ENCODE measurements around the gene KLLN.
A peak's percentile ranks its signal among the peaks of the same experiment; 100 is the strongest.
"Not testable (repeated sequence)": the region's sequence is repeated elsewhere in the genome, so short reads cannot be mapped to it uniquely, and the experiment has no call there.

The KLLN gene, protein sequence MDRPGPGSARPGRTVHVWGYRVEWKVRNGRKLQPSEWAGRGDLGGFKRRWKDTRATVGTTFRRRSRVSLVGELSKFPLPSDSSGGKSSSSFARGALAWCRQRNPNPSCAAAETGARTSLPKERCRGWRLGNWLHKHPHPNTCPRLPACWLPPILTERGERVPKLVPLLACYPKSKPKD

DNA sequence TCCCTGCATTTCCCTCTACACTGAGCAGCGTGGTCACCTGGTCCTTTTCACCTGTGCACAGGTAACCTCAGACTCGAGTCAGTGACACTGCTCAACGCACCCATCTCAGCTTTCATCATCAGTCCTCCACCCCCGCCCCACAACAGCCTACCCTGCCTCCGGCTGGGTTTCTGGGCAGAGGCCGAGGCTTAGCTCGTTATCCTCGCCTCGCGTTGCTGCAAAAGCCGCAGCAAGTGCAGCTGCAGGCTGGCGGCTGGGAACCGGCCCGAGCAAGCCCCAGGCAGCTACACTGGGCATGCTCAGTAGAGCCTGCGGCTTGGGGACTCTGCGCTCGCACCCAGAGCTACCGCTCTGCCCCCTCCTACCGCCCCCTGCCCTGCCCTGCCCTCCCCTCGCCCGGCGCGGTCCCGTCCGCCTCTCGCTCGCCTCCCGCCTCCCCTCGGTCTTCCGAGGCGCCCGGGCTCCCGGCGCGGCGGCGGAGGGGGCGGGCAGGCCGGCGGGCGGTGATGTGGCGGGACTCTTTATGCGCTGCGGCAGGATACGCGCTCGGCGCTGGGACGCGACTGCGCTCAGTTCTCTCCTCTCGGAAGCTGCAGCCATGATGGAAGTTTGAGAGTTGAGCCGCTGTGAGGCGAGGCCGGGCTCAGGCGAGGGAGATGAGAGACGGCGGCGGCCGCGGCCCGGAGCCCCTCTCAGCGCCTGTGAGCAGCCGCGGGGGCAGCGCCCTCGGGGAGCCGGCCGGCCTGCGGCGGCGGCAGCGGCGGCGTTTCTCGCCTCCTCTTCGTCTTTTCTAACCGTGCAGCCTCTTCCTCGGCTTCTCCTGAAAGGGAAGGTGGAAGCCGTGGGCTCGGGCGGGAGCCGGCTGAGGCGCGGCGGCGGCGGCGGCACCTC lies at the start of gene KLLN, which contains the start of gene PTEN:
Gene KLLN, minus strand, starts transcription at position 481 of the 891 bp plus-strand sequence. CDS start 1,046 bp downstream, outside the sequence.
Gene PTEN, plus strand, starts transcription at position 573 of the 891 bp plus-strand sequence. CDS start 845 bp downstream, outside the sequence.
- no peaks in the 10 kb centered on the region for H3K36me3 ChIP-seq (ENCODE audit: control insufficient read depth in 2 of 2, insufficient read depth in 2 of 2, low read length in 2 of 2)
- H3K4me3 ChIP-seq (ENCODE audit: low read length in 2 of 2) = peak within 1 kb of the TSS; percentile 93 to 97
- peak within 1 kb of the TSS; percentile 84 for H3K27ac ChIP-seq (ENCODE audit: low read length)
- H3K9ac ChIP-seq (ENCODE audit: low read length in 2 of 2) = peak within 1 kb of the TSS; percentile 73 to 83
- no peaks in the 10 kb centered on the region for H3K9me3 ChIP-seq (ENCODE audit: control insufficient read depth in 2 of 2, low read length in 2 of 2)
- H3K4me1 ChIP-seq (ENCODE audit: control insufficient read depth, insufficient read depth, low read length) = peaks cover 10% of the 10 kb centered on the region
- no peaks in the 10 kb centered on the region for H3K27me3 ChIP-seq (ENCODE audit: control insufficient read depth in 1 of 2, insufficient read depth in 2 of 2, low read length in 2 of 2)

DNA sequence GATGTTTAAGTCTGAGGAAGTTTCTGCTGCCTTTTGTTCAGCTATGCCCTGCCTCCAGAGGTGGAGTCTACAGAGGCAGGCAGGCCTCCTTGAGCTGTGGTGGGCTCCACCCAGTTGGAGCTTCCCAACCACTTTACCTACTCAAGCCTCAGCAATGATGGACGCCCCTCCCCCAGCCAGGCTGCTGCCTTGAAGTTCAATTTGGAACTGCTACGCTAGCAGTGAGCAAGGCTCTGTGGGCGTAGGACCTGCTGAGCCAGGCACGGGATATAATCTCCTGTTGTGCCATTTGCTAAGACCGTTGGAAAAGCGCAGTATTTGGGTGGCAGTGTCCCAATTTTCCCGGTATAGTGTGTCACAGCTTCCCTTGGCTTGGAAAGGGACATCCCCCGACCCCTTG lies 40.1 kb upstream of the KLLN start:
- H3K4me1 ChIP-seq (ENCODE audit: control insufficient read depth, insufficient read depth, low read length); H3K4me3 ChIP-seq (ENCODE audit: low read length in 2 of 2); H3K9ac ChIP-seq (ENCODE audit: low read length in 2 of 2); H3K27me3 ChIP-seq (ENCODE audit: control insufficient read depth in 1 of 2, insufficient read depth in 2 of 2, low read length in 2 of 2); H3K27ac ChIP-seq (ENCODE audit: low read length); H3K9me3 ChIP-seq (ENCODE audit: control insufficient read depth in 2 of 2, low read length in 2 of 2); H3K36me3 ChIP-seq (ENCODE audit: control insufficient read depth in 2 of 2, insufficient read depth in 2 of 2, low read length in 2 of 2): not testable (repeated sequence)

DNA sequence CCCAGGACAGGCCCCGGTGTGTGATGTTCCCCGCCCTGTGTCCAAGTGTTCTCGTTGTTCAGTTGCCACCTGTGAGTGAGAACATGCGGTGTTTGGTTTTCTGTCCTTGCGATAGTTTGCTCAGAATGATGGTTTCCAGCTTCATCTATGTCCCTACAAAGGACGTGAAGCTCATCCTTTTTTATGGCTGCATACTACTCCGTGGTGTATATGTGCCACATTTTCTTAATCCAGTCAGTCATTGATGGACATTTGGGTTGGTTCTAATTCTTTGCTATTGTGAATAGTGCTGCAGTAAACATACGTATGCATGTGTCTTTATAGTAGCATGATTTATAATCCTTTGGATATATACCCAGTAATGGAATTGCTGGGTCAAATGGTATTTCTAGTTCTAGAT lies 34.6 kb upstream of the KLLN start:
- not testable (repeated sequence) for H3K9ac ChIP-seq (ENCODE audit: low read length in 2 of 2); H3K36me3 ChIP-seq (ENCODE audit: control insufficient read depth in 2 of 2, insufficient read depth in 2 of 2, low read length in 2 of 2); H3K27me3 ChIP-seq (ENCODE audit: control insufficient read depth in 1 of 2, insufficient read depth in 2 of 2, low read length in 2 of 2); H3K27ac ChIP-seq (ENCODE audit: low read length); H3K4me3 ChIP-seq (ENCODE audit: low read length in 2 of 2); H3K4me1 ChIP-seq (ENCODE audit: control insufficient read depth, insufficient read depth, low read length); H3K9me3 ChIP-seq (ENCODE audit: control insufficient read depth in 2 of 2, low read length in 2 of 2)

DNA sequence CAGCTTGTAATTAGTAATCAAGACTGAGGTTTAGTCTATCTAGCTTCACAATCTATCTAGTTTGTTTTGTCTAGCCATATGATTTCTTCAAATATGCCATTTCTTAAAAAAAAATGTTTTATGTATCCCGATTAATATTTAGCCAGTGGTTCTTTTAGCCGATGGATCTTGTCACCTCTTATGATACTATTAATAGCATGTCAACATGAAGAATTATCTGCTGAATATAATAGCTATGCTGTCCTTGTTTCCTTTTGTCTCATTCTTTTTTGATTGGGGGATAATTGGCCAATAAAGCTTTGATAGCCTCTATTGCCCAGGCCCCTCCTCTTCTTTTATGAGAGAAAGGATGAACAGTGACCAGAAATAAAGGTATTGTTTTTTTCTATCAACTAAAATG lies 32.9 kb upstream of the KLLN start:
- H3K27ac ChIP-seq (ENCODE audit: low read length) = no peak overlapping the region

DNA sequence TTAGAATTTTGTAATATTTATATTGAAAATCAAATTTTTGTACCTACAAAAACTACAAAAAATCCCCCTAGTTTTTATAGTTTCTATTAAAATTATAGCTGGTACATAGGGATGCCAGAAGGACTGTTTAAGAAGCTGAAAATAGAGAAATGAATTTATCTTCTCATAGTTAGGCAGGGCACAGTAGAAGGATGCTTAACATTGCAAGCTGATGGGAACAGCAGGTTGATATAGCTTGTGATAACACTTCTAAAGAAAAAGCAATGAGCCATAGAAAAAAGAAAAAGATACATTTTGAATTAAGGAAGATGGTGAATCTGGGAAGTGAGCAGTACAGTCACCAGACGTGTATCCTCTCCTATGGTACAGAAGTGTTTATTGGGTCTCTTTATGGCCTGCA lies 32.1 kb upstream of the KLLN start:
- Histone ChIP-seq H3K4me3 (ENCODE audit: low read length in 2 of 2) (no peak overlapping the region), H3K4me1 (ENCODE audit: control insufficient read depth, insufficient read depth, low read length) (no peaks in the 10 kb centered on the region), H3K27ac (ENCODE audit: low read length) (no peak overlapping the region), H3K27me3 (ENCODE audit: control insufficient read depth in 1 of 2, insufficient read depth in 2 of 2, low read length in 2 of 2) (no peaks in the 10 kb centered on the region), H3K36me3 (ENCODE audit: control insufficient read depth in 2 of 2, insufficient read depth in 2 of 2, low read length in 2 of 2) (no peaks in the 10 kb centered on the region), H3K9ac (ENCODE audit: low read length in 2 of 2) (no peak overlapping the region), H3K9me3 (ENCODE audit: control insufficient read depth in 2 of 2, low read length in 2 of 2) (no peaks in the 10 kb centered on the region)

More for the DNA sequence above, 32.9 kb upstream of the KLLN start:
- H3K27me3 ChIP-seq (ENCODE audit: control insufficient read depth in 1 of 2, insufficient read depth in 2 of 2, low read length in 2 of 2) = no peaks in the 10 kb centered on the region
- H3K4me3 ChIP-seq (ENCODE audit: low read length in 2 of 2) = no peak overlapping the region
- H3K9me3 ChIP-seq (ENCODE audit: control insufficient read depth in 2 of 2, low read length in 2 of 2) = no peaks in the 10 kb centered on the region
- H3K4me1 ChIP-seq (ENCODE audit: control insufficient read depth, insufficient read depth, low read length) = no peaks in the 10 kb centered on the region
- no peak overlapping the region for H3K9ac ChIP-seq (ENCODE audit: low read length in 2 of 2)
- H3K36me3 ChIP-seq (ENCODE audit: control insufficient read depth in 2 of 2, insufficient read depth in 2 of 2, low read length in 2 of 2) = no peaks in the 10 kb centered on the region

DNA sequence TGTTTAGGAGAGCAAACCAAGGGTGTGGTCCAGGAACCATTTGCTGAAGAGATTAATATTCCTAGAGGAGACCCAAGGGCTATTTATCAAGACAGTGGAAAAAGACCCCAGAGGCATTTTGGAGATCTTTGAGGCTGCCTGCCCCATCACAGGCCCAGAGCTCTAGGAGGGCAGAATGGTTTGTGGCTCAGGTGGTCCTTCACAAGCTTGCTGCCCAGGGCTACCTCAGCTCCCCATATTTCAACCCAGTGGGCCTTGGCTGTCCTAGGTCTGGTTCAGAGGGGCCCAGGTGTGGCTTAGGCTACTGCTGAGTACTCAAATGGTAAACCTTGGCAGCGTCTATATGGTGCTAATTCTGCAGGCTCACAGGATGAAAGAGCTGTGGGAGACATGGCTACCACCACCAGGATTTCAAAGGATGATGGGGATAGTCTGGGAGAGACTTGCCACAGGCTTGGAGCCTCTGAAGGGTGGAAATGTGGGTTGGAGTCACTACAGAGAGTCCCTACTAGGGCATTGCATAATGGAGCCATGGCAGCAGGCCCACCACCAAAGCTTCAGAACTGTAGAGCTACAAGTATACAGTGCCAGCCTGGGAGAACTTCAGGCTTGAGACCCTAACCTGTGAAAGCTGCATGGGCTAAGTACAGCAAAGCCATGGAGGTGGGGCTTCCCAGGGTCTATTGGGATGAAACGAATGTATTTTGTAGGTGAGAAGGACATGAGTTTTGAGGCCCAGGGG lies 24.4 kb upstream of the KLLN start:
- no peak overlapping the region for H3K27ac ChIP-seq (ENCODE audit: low read length)
- no peak overlapping the region for H3K9ac ChIP-seq (ENCODE audit: low read length in 2 of 2)
- no peaks in the 10 kb centered on the region for H3K4me1 ChIP-seq (ENCODE audit: control insufficient read depth, insufficient read depth, low read length)
- no peaks in the 10 kb centered on the region for H3K27me3 ChIP-seq (ENCODE audit: control insufficient read depth in 1 of 2, insufficient read depth in 2 of 2, low read length in 2 of 2)
- H3K9me3 ChIP-seq (ENCODE audit: control insufficient read depth in 2 of 2, low read length in 2 of 2) = no peaks in the 10 kb centered on the region
- no peak overlapping the region for H3K4me3 ChIP-seq (ENCODE audit: low read length in 2 of 2)
- peaks cover 4 to 6% of the 10 kb centered on the region in 2 donors for H3K36me3 ChIP-seq (ENCODE audit: control insufficient read depth in 2 of 2, insufficient read depth in 2 of 2, low read length in 2 of 2)

DNA sequence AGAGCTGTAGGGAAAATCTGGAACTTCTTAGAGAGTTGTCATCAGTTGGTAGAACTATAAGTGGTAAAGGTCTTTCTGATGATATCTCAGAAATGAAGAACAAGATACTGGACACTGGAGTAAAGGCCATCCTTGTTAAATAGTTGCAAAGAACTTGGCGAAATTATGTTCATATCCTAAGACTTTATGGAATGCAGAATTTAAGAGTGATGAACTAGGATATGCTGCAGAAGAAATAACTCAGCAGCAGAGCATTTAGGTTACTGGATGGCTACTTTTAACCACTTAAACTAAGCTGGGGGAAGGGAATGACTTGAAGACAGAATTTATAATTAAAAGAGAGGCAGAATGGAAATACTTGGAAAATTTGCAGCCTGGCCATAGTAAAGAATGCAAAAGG lies 23.8 kb upstream of the KLLN start:
- Histone ChIP-seq H3K4me3 (ENCODE audit: low read length in 2 of 2) (no peak overlapping the region), H3K36me3 (ENCODE audit: control insufficient read depth in 2 of 2, insufficient read depth in 2 of 2, low read length in 2 of 2) (peaks cover 4 to 6% of the 10 kb centered on the region in 2 donors)

DNA sequence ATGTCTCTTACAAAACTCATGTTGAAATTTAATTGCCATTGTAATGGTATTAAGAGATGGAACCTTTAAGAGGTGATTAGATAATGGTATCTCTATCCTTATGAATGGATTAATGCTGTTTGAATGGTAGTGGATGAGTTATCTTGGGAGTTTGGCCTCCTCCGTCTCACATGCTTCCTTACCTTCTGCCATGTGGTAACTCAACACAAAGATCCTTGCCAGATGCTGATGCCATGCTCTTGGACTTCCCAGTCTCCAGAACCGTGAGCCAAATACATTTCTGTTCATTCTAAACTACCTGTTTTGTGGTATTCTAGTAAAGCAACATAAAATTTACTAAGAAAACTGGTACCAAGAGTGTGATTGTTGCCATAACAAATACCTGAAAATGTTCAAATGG lies 23.3 kb upstream of the KLLN start:
- Histone ChIP-seq H3K36me3 (ENCODE audit: control insufficient read depth in 2 of 2, insufficient read depth in 2 of 2, low read length in 2 of 2) (peaks cover 4 to 6% of the 10 kb centered on the region in 2 donors), H3K27ac (ENCODE audit: low read length) (no peak overlapping the region), H3K9me3 (ENCODE audit: control insufficient read depth in 2 of 2, low read length in 2 of 2) (no peaks in the 10 kb centered on the region), H3K9ac (ENCODE audit: low read length in 2 of 2) (no peak overlapping the region), H3K4me3 (ENCODE audit: low read length in 2 of 2) (no peak overlapping the region), H3K27me3 (ENCODE audit: control insufficient read depth in 1 of 2, insufficient read depth in 2 of 2, low read length in 2 of 2) (no peaks in the 10 kb centered on the region), H3K4me1 (ENCODE audit: control insufficient read depth, insufficient read depth, low read length) (no peaks in the 10 kb centered on the region)

More for the DNA sequence above, 23.8 kb upstream of the KLLN start:
- no peaks in the 10 kb centered on the region for H3K9me3 ChIP-seq (ENCODE audit: control insufficient read depth in 2 of 2, low read length in 2 of 2)
- H3K4me1 ChIP-seq (ENCODE audit: control insufficient read depth, insufficient read depth, low read length) = no peaks in the 10 kb centered on the region
- no peak overlapping the region for H3K9ac ChIP-seq (ENCODE audit: low read length in 2 of 2)
- no peak overlapping the region for H3K27ac ChIP-seq (ENCODE audit: low read length)
- no peaks in the 10 kb centered on the region for H3K27me3 ChIP-seq (ENCODE audit: control insufficient read depth in 1 of 2, insufficient read depth in 2 of 2, low read length in 2 of 2)

DNA sequence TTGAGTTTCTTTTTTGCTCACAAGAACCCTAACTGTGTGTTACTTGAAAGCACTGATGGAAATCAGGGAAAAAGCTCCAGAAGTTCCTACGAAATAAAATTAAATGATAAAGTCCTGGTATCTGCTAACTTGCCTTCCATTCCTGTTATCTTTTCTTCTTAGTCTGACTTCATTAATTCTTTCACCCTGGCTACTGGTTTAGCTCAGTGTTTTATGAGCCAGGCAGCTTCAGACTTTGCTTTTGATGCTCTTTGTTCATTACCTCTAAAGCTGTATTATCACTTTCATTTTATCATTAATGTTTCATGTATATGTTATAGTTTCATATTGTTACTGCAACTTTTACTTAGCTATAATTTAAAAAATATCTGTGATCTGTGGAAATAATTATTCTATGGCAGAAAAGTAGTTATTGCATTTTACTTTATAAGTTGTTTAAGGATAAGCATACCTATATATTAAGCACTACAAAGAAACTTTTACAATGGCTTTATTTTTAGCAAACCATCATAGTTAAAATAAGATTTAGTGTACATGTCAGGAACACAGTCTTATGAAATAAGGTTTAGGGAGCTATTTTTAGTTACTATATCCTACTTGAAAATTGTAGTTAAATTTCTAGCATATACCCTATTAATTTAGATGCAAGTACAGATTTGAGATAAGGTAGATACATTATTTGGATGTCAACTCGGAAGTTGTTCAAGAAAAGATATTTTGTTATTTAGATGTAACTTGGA lies 19.4 kb upstream of the KLLN start:
- H3K9ac ChIP-seq (ENCODE audit: low read length in 2 of 2) = no peak overlapping the region
- H3K27ac ChIP-seq (ENCODE audit: low read length) = no peak overlapping the region
- H3K36me3 ChIP-seq (ENCODE audit: control insufficient read depth in 2 of 2, insufficient read depth in 2 of 2, low read length in 2 of 2) = peaks cover 4 to 6% of the 10 kb centered on the region in 2 donors

DNA sequence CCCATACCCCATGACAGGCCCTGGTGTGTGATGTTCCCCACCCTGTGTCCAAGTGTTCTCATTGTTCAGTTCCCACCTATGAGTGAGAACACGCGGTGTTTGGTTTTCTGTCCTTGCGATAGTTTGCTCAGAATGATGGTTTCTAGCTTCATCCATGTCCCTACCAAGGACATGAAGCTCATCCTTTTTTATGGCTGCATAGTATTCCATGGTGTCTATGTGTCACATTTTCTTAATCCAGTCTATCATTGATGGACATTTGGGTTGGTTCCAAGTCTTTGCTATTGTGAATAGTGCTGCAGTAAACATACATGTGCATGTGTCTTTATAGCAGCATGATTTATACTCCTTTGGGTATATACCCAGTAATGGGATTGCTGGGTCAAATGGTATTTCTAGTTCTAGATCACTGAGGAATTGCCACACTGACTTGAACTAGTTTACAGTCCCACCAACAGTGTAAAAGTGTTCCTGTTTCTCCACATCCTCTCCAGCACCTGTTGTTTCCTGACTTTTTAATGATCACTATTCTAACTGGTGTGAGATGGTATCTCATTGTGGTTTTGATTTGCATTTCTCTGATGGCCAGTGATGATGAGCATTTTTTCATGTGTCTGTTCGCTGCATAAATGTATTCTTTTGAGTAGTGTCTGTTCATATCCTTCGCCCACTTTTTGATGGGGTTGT lies 18.2 kb upstream of the KLLN start:
- not testable (repeated sequence) for H3K27ac ChIP-seq (ENCODE audit: low read length); H3K27me3 ChIP-seq (ENCODE audit: control insufficient read depth in 1 of 2, insufficient read depth in 2 of 2, low read length in 2 of 2); H3K9me3 ChIP-seq (ENCODE audit: control insufficient read depth in 2 of 2, low read length in 2 of 2); H3K36me3 ChIP-seq (ENCODE audit: control insufficient read depth in 2 of 2, insufficient read depth in 2 of 2, low read length in 2 of 2); H3K4me1 ChIP-seq (ENCODE audit: control insufficient read depth, insufficient read depth, low read length); H3K9ac ChIP-seq (ENCODE audit: low read length in 2 of 2); H3K4me3 ChIP-seq (ENCODE audit: low read length in 2 of 2)

More for the DNA sequence above, 19.4 kb upstream of the KLLN start:
- no peaks in the 10 kb centered on the region for H3K27me3 ChIP-seq (ENCODE audit: control insufficient read depth in 1 of 2, insufficient read depth in 2 of 2, low read length in 2 of 2)
- H3K4me3 ChIP-seq (ENCODE audit: low read length in 2 of 2) = no peak overlapping the region
- no peaks in the 10 kb centered on the region for H3K4me1 ChIP-seq (ENCODE audit: control insufficient read depth, insufficient read depth, low read length)
- no peaks in the 10 kb centered on the region for H3K9me3 ChIP-seq (ENCODE audit: control insufficient read depth in 2 of 2, low read length in 2 of 2)

Data from stomach smooth muscle (tissue), 2 donors.